Amniotic stem cell (primary cell): ENCODE measurements around the gene MPL.
"Not testable (repeated sequence)": the region's sequence is repeated elsewhere in the genome, so short reads cannot be mapped to it uniquely, and the experiment has no call there.

Experiments used
- DNase-seq: peaks from one replicate; lab custom pipeline; 2025; lab: John Stamatoyannopoulos, UW

MPL gene

GRCh38 chr1:43379476-43379875, 41.9 kb downstream of the MPL start:
- DNase-seq = no peak

- no peak for DNase-seq
Measured at GRCh38 chr1:43381612-43382011, 44.0 kb downstream of the MPL start.

- DNase-seq = no peak
Measured at GRCh38 chr1:43382027-43382779, 44.6 kb downstream of the MPL start.

DNA sequence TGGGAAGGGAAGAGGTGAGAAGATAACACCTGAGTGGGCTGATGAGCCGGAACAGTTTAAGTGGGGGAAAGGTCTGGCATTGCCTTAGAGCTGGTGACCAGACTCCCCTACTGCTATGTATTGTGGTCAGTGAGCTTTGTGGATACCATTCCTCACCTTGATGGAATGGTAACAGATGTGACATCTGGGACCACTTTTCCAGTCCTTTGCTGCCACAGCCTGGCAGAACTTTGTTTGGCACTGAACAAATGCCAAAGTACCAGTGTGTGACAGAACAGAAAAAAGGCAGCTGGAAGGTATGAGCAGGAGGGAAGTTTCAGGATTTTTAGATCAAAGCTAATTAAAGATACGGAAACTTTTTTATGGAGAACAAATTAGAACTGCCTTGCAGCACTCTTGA, 45.8 kb downstream of the MPL start:
- DNase-seq = no peak

DNA sequence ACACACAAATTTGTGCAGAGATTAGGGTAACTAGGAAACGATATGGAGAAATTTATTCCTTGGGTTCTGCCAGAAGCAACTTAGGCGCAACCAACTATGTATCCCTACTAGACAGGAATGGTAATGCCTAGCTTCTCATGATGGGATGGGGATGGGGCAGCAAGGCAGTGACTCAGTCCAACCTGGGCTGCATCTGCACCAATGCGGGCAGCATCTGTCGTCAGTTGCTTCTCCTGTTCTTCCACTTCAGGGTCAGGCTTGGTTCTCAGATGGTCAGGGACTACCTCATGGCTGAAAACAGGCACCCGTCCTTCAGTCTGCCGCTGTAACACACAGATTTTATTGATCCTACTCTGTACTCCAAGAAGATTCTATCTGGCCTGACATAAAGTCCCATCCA, 49.1 kb downstream of the MPL start:
- DNase-seq = no peak

DNA sequence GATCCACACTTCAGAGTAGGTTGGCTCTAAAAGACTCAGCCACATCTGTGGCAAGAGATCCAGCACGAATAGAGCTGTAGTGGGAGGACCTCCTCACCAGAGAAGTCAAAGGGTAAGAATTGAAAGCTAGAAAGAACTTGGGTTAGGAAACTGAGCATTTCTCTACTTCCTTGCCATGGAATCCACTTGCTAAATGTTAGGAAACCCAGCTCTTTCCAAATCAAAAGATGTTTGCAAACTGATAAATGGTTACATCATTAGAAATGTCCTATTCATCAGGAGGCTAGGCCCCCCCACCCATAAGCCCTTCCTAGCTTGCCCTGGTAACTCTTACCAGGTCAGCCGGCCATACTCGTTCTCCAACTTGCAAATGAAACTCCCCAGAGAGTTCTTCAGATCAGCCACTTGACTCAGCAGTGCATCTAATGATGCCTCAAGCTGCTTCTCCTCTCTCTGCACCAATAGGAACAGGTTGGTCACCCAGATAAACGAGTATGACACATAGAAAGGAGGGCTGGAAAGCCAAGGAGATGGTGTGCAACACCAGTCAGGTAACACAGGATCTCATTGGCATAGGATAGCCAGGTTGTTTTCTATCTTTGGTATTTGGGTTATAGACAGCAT, 50.5 kb downstream of the MPL start:
- no peak for DNase-seq

DNA sequence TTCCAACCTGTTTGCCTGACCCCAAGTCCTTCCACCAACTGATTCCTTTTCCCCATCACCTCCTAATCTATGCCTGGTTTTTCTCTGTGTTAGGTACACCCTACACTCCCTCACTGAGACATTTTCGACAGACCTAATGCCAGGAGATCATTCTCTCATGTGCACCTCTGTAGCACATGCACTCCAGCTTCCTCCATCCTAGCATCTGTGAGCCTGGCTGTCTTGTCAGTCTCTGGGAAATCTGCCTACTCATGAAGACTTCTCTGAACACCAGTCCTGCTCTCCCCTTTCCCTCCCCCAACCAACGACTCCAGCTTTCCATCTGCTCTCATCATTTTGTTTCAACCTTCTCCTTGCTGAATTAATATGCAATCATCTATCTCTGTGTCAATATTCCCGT, 51.0 kb downstream of the MPL start:
- no peak for DNase-seq

- DNase-seq = peak; percentile 90
Measured at GRCh38 chr1:43389326-43390313, 52.0 kb downstream of the MPL start, which contains the start of the genes MED8 and SZT2. TSS of gene MED8 (minus strand) at chr1:43389800. CDS start at chr1:43389764, 36 bp downstream. TSS of gene SZT2 (plus strand) at chr1:43389899. CDS start at chr1:43389969, 70 bp downstream.

GRCh38 chr1:43392702-43393101, 55.1 kb downstream of the MPL start:
- DNase-seq = no peak

DNA sequence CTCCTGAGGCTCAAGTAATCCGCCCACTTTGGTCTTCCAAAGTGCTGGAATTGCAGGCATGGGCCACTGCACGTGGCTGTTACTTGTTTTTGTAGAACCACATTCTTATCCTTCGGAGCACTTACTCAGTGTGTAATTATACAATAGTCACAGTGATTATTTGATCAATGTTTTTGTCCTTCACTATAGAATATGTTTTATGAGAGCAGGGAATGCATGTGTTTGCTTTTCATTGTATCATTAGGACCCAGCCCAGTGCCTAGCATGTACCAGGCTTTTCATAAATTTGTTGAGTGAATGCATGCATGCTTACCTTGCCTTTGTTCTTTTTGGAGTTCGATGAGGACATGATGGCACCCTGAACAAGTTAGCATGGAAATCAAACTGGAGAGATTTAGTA, 57.9 kb downstream of the MPL start:
- no peak for DNase-seq

- no peak for DNase-seq
Measured at GRCh38 chr1:43396059-43396458, 58.4 kb downstream of the MPL start.

GRCh38 chr1:43398227-43398626, 60.6 kb downstream of the MPL start:
- DNase-seq = no peak

DNA sequence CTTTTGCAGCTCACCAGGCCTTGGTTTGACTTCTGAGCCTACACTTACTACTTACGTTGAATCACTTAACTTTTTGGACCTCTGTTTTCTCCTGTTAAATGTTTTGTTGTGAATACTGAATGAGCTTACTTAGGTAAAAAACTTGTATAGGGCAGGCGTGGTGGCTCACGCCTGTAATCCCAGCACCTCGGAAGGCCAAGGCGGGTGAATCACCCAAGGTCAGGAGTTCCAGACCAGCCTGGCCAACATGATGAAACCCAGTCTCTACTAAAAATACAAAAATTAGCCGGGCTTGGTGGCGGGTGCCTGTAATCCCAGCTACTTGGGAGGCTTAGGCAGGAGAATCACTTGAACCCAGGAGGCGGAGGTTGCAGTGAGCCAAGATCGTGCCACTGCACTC, 62.8 kb downstream of the MPL start:
- not testable (repeated sequence) for DNase-seq

DNA sequence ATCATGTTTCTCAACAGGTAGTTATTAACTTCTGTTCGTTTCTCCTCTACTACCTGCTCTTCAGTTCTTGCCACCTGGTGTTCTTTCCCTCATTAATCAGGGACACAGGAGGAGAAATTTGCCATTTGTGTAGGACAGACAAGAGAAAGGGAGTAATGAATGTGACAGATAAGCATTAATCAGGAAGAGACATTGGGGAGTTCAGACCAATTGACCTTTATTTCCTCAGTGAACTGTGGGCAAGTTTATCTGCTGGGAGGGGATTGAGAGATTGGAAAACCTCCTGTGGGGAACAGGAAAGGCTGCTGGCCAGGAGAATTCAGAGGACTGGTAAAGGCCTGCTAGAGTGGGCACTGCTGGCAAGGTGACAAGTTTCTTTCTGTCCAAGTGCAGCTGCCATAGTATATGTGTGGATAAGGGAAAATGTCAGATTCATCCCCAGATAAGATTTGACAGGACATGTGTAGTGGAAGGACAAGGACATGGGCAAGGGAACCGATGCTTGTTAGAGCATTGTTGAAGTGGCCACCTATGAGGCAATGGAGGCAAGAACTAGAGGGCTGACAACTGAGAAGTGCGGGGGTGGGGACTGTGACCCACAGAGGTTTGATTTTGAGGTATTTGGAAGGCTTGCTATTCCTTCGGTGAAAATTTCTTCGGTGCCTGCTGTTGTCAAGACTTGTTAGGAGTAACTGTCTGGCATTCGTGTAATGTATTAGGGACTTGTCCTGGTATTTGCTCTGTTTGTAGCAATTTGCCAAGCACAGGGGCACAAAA, 64.7 kb downstream of the MPL start:
- no peak for DNase-seq
